HUDEP-2 (cell line): Measurements from ENCODE around the gene BHLHA15.

Experiments
- DNase-seq, 76 experiments: peaks; one replicate each; lab custom pipeline; 2025; ENCODE audit not compliant: unreplicated experiment in 76 of 76; lab: John Stamatoyannopoulos, UW

Gene BHLHA15

DNA sequence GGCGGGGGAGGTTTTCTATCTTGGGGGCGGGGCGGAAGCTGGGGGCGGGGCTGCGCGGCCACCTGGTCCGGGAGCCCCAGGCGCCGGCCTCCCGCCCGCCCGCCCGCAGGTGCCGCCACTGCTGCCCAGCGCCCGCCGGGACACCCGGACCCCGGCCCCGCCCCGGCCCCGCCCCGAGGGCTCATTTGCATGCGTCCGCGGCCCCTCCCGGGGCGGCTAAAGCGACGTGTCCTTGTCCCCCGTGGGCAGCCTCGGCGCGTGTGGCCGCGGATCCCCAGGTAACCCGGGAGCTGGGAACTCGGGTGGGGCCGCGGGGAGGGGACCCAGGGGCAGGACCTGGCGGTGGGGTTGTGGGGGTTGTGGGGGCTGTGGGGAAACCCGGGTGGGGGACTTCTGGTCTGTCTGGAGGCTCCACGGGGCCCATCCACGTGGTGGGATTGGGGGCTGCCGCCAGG lies at the start of gene BHLHA15:
TSS of gene BHLHA15 (plus strand) at position 219 of the 455 bp plus-strand sequence. CDS start 871 bp downstream, outside the sequence.
- DNase-seq, result peak in 5 of 76 experiments; percentile 5 to 29 (median 14)

- DNase-seq, result no peak
These were observed 48.5 kb upstream of the BHLHA15 start for GRCh38 chr7:98162758-98163157.

DNA sequence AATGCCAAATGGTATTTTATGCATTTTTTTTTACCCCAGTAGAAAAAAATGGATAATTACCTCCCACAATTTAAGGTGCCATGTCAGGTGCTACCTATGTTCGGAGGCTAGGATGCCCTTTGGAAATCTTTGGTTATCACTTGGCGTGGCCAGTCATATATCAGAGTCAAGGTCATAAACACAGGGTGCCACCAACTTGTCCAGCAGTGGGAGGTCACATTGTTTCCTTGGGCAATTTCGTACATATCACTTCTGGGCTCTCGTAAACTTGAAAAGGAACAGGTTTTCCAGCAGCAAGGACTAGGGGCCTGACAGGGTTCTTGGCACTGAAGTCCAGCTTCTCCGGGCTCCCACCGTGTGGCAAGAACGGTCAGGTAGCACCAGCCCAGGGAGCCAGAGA lies 48.0 kb upstream of the BHLHA15 start:
- no peak for DNase-seq

- no peak for DNase-seq
These were observed 47.3 kb upstream of the BHLHA15 start for GRCh38 chr7:98163704-98164494.

GRCh38 chr7:98165827-98166667 lies 45.2 kb upstream of the BHLHA15 start:
- peak in 19 of 76 experiments; percentile 2 to 36 (median 9) for DNase-seq

- no peak for DNase-seq
These were observed 44.6 kb upstream of the BHLHA15 start for GRCh38 chr7:98166668-98166970.

DNA sequence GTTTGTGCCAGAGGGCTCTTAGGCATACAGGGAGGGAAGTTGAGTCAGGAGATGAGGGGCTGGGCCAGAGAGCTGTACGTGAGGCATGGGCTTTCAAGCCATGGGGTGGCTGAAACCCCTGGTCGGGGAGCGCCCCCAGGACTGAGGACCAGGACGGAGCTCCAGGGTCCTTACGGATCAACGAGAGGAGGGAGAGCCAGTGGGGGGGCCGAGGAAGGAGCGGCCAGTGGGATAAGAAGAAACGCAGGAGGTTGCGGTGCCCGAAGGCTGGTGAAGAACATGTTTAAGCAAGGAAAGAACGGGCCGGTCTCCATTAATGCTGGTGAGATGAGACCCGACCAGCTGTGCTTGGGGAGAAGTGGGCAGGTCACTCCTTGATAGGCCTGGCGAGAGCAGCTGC lies 43.6 kb upstream of the BHLHA15 start:
- no peak for DNase-seq

DNA sequence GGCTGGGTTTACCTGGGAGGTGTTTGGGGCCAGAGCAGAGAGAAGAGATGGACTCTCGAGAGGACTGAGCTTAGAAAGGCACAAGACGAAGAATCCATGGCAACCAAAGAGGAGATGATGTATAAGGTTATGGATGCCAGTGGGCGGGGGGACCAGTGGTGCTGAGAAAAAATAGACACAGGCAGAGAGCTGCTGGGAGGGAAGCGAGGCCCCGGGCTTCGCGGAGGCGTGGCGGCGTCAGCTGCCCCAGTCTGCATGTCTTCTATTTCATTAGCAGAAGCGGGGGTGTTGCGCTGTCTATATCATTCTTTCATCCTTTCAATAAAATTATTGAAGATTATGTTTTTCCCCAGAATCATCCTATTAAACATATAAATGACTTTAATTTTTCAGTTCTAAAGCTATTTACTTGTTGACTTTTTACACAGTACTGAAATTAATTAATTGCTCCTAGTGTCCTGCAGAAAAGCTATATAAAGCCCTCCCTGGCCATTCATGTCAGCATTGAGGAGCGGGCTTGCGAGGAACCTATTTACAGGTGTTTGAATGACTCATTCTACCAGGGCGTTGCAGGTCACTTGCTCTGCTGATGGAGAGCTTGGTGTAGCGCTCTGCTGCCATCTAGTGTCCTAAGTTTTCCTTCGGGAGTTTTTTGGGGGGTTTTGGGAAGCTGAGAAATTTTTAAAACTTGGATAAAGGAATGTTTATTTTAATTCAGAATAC lies 42.9 kb upstream of the BHLHA15 start:
- DNase-seq, result peak in 31 of 76 experiments; percentile 2 to 35 (median 17)

- peak in 12 of 76 experiments; percentile 3 to 27 (median 12) for DNase-seq
These were observed 42.2 kb upstream of the BHLHA15 start for GRCh38 chr7:98168904-98169621.

DNA sequence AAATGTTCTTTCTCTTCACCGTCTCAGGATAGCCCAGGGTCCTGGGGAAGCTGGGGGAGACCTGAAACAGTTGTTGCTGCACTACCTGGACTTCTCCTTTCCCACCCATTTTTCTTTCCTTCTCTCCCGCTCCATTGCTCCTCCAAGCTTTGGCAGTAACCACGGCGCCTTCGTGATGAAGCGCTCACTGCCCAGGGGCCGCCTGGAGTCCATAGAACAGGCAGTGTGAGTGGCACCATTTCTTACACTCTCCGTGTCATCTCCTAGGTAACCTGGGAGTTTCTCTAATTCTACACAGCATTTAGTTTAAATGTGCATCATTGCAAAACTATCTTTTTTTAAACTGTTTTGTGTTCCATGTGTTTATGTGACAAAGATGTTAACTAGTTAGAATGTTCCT lies 40.3 kb upstream of the BHLHA15 start:
- DNase-seq, result no peak

DNA sequence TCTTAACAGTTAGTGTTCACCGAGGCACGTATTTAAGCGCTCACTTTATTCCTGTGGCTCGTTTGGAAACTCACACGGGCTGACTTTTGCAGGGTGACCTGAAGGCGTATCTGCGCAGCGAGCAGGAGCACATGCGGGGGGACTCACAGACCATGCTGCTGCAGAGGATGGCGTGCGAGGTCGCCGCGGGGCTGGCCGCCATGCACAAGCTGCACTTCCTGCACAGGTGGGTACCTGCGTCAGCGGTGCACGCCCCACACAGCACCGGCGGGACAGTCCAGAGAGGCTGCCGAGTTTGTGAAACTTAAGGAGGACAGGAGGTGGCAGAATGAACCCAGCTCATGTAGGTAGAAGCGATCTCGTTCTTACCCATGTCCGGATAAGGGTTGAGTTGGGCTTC lies 39.8 kb upstream of the BHLHA15 start:
- no peak for DNase-seq

GRCh38 chr7:98174334-98175259 lies 36.6 kb upstream of the BHLHA15 start:
- peak in 35 of 76 experiments; percentile 4 to 70 (median 24) for DNase-seq

- DNase-seq, result peak in 73 of 76 experiments; percentile 9 to 87 (median 59)
These were observed 35.8 kb upstream of the BHLHA15 start for GRCh38 chr7:98175260-98175940.

DNA sequence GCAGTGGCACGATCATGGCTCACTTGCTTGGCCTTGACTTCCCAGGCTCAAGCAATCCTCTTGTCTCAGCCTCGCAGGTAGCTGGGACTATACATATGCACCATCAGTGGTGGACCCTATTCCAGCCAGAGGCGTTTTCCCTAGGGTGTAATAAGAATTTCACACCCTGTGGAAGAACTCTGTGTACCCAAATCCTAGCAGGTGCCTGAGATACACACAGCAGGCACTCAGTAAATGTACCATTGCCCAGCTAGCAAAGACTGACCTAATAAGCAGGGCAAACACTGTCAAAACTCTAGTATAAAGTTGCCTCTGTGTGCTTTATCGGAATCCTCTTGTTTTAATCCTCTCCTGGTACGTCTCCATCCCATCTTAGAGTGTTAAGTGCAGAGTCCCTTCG lies 33.7 kb upstream of the BHLHA15 start:
- DNase-seq, result no peak

GRCh38 chr7:98178321-98178720 lies 32.9 kb upstream of the BHLHA15 start:
- no peak for DNase-seq

DNA sequence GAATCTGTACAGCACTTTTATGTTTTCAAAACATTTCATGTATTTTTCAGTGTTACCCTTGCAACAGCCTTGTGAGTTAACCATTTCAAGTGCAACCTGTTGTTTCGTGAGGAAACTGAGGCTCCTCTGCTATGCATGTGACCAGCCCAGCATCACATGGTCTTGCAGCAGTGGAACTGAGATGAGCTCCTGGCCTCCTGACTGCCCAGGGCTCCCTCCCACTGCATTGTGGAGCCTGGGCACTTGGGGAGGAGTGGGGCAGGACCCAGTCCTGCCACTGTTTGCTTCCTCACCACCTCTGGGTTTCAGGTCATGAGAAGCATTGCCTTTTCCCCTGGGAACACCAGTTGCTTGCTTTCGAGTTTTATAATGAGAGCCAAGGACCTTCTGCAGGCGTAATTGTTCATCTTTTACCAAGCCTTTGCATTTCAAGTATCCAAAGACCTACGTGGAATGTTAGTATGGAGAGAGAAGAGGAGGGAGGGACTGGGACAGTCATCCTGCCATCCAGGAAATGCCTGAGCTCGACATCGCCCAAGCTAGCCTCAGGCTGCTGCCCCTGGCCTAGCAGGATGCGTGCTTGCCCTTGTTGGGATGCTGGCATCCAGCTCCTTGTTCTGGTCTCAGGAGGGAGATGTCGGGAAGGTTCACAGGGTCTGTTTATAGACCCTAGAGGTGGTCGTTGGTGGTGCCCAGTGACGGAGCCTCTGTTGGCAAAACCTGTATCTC lies 32.3 kb upstream of the BHLHA15 start:
- DNase-seq, result no peak

GRCh38 chr7:98180751-98181150 lies 30.5 kb upstream of the BHLHA15 start:
- DNase-seq, result no peak

GRCh38 chr7:98185101-98185500 lies 26.1 kb upstream of the BHLHA15 start:
- no peak for DNase-seq
